HEK293 (cell line): ENCODE results near the gene HOXB1.

Experiments used
- FEZF1 ChIP-seq: fragments of 450-650 bp; formaldehyde crosslinking; IDR thresholded peaks from 2 replicates; pipeline ENCODE4 v1.5.1; 2016; ENCODE audit warnings: missing biosample characterization, missing genetic modification characterization
- GLIS1 ChIP-seq: fragments of 450-650 bp; formaldehyde crosslinking; IDR thresholded peaks from 2 replicates; pipeline ENCODE4 v1.5.1; 2016; ENCODE audit warnings: missing biosample characterization, missing genetic modification characterization
- KLF1 ChIP-seq: fragments of 450-650 bp; formaldehyde crosslinking; IDR thresholded peaks from 2 replicates; pipeline ENCODE4 v1.5.1; 2016; ENCODE audit warnings: missing biosample characterization, missing genetic modification characterization
- KLF10 ChIP-seq: fragments of 450-650 bp; IDR thresholded peaks from 2 replicates; pipeline ENCODE4 v1.5.1; 2018; ENCODE audit warnings: missing biosample characterization, mild to moderate bottlenecking, missing genetic modification characterization
- MYNN ChIP-seq: fragments of 450-650 bp; formaldehyde crosslinking; IDR thresholded peaks from 2 replicates; pipeline ENCODE4 v1.5.1; 2016; ENCODE audit warnings: missing biosample characterization, missing genetic modification characterization, borderline replicate concordance
- OSR2 ChIP-seq: fragments of 450-650 bp; formaldehyde crosslinking; IDR thresholded peaks from 2 replicates; pipeline ENCODE4 v1.5.1; 2016; ENCODE audit warnings: missing biosample characterization, missing genetic modification characterization
- ZBTB1 ChIP-seq: fragments of 450-650 bp; formaldehyde crosslinking; IDR thresholded peaks from 2 replicates; pipeline ENCODE4 v1.5.1; 2016; ENCODE audit warnings: missing biosample characterization, missing genetic modification characterization
- ZBTB8A ChIP-seq: fragments of 450-650 bp; formaldehyde crosslinking; IDR thresholded peaks from 2 replicates; pipeline ENCODE4 v1.5.1; 2016; ENCODE audit warnings: missing biosample characterization, missing genetic modification characterization
- ZNF121 ChIP-seq: fragments of 450-650 bp; formaldehyde crosslinking; IDR thresholded peaks from 2 replicates; pipeline ENCODE4 v1.5.1; 2016; ENCODE audit warnings: missing biosample characterization, missing genetic modification characterization
- ZNF138 ChIP-seq: fragments of 450-650 bp; formaldehyde crosslinking; IDR thresholded peaks from 2 replicates; pipeline ENCODE4 v1.5.1; 2016; ENCODE audit warnings: missing biosample characterization, missing genetic modification characterization, borderline replicate concordance
- ZNF184 ChIP-seq: fragments of 450-650 bp; IDR thresholded peaks from 2 replicates; pipeline ENCODE4 v1.5.1; 2018; ENCODE audit warnings: missing biosample characterization, mild to moderate bottlenecking, missing genetic modification characterization
- ZNF221 ChIP-seq: fragments of 450-650 bp; formaldehyde crosslinking; IDR thresholded peaks from 2 replicates; pipeline ENCODE4 v1.5.1; 2017; ENCODE audit warnings: missing biosample characterization, missing genetic modification characterization, borderline replicate concordance
- ZNF24 ChIP-seq: fragments of 450-650 bp; formaldehyde crosslinking; IDR thresholded peaks from 2 replicates; pipeline ENCODE4 v1.5.1; 2016; ENCODE audit warnings: missing biosample characterization, missing genetic modification characterization
- ZNF423 ChIP-seq: fragments of 450-650 bp; formaldehyde crosslinking; IDR thresholded peaks from 2 replicates; pipeline ENCODE4 v1.5.1; 2016; ENCODE audit warnings: missing biosample characterization, missing genetic modification characterization
- ZNF561 ChIP-seq: fragments of 450-650 bp; IDR thresholded peaks from 2 replicates; pipeline ENCODE4 v1.5.1; 2018; ENCODE audit warnings: missing biosample characterization, missing genetic modification characterization, borderline replicate concordance
- ZNF660 ChIP-seq: fragments of 450-650 bp; IDR thresholded peaks from 2 replicates; pipeline ENCODE4 v1.5.1; 2018; ENCODE audit warnings: missing biosample characterization, mild to moderate bottlenecking, missing genetic modification characterization
- ZNF701 ChIP-seq: fragments of 450-650 bp; formaldehyde crosslinking; IDR thresholded peaks from 2 replicates; pipeline ENCODE4 v1.5.1; 2016; ENCODE audit warnings: missing biosample characterization, missing genetic modification characterization
- TF ChIP-seq, protein P1 (sequence below): fragments of 450-650 bp; formaldehyde crosslinking; IDR thresholded peaks from 2 replicates; pipeline ENCODE4 v1.5.1; 2017; ENCODE audit warnings: missing biosample characterization, missing genetic modification characterization
- TF ChIP-seq, protein P2 (sequence below): fragments of 450-650 bp; formaldehyde crosslinking; IDR thresholded peaks from 2 replicates; pipeline ENCODE4 v1.5.1; 2016; ENCODE audit warnings: missing biosample characterization, missing genetic modification characterization
- TF ChIP-seq, protein P3 (sequence below): fragments of 450-650 bp; formaldehyde crosslinking; conservative IDR thresholded peaks from 2 replicates; pipeline ENCODE4 v1.5.1; 2016; ENCODE audit warnings: low read depth, missing biosample characterization, missing genetic modification characterization
- TF ChIP-seq, protein P4 (sequence below): fragments of 450-650 bp; formaldehyde crosslinking; IDR thresholded peaks from 2 replicates; pipeline ENCODE4 v1.5.1; 2016; ENCODE audit warnings: missing biosample characterization, missing genetic modification characterization
- TF ChIP-seq, protein P5 (sequence below): fragments of 450-650 bp; formaldehyde crosslinking; IDR thresholded peaks from 2 replicates; pipeline ENCODE4 v1.5.1; 2016; ENCODE audit warnings: missing biosample characterization, missing genetic modification characterization, borderline replicate concordance
- TF ChIP-seq, protein P6 (sequence below): fragments of 450-650 bp; formaldehyde crosslinking; IDR thresholded peaks from 2 replicates; pipeline ENCODE4 v1.5.1; 2016; ENCODE audit warnings: missing biosample characterization, missing genetic modification characterization
- TF ChIP-seq, protein P7 (sequence below): fragments of 450-650 bp; formaldehyde crosslinking; IDR thresholded peaks from 2 replicates; pipeline ENCODE4 v1.5.1; 2016; ENCODE audit warnings: missing biosample characterization, missing genetic modification characterization

The HOXB1 gene

DNA sequence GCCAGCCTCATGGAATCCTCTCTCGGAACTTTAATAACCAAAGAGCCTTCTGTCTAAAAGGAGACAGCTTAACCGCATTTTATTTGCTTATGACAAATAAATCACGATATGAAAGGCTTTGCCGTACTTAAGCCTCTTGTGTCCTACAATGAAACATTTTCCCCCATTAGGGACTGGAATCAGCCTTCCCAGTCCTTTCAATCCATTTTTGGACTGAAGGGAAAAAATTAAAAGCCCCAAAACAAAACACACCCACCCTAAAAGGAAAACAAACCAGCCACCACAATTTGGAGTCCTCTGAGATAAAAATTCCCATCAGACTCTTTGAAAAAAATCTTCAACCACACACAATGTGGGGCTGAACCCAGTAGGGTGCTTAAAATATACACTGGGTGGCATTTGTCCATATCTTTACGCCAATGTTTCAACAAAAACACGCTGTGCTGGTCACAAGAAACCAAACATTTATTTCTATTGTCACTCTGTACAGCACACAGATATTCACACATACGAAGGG lies 44.3 kb upstream of the HOXB1 start (continued):
- TF ChIP-seq, protein P1, sequence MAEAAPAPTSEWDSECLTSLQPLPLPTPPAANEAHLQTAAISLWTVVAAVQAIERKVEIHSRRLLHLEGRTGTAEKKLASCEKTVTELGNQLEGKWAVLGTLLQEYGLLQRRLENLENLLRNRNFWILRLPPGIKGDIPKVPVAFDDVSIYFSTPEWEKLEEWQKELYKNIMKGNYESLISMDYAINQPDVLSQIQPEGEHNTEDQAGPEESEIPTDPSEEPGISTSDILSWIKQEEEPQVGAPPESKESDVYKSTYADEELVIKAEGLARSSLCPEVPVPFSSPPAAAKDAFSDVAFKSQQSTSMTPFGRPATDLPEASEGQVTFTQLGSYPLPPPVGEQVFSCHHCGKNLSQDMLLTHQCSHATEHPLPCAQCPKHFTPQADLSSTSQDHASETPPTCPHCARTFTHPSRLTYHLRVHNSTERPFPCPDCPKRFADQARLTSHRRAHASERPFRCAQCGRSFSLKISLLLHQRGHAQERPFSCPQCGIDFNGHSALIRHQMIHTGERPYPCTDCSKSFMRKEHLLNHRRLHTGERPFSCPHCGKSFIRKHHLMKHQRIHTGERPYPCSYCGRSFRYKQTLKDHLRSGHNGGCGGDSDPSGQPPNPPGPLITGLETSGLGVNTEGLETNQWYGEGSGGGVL (tag by site-specific recombination) = peak; percentile 31; the same call in 1 of the 2 replicates
- TF ChIP-seq FEZF1 (tag by site-specific recombination) (peak; percentile 94), ZNF184 (tag by site-specific recombination) (no peak), ZNF138 (tag by site-specific recombination) (no peak), OSR2 (tag by site-specific recombination) (peak; percentile 88), MYNN (tag by site-specific recombination) (peak; percentile 96), ZNF121 (tag by site-specific recombination) (no peak), ZNF24 (tag by site-specific recombination) (peak; percentile 80), ZBTB1 (tag by site-specific recombination) (0 out of 2 replicates have a peak, but pooled peaks have one; percentile 15), KLF10 (peak; percentile 95), ZNF701 (no peak), GLIS1 (peak; percentile 47; the same call in 1 of the 2 replicates), ZNF221 (tag by site-specific recombination) (no peak), ZBTB8A (tag by site-specific recombination) (peak; percentile 81), ZNF561 (tag by site-specific recombination) (peak; percentile 76; the same call in 1 of the 2 replicates), KLF1 (tag by site-specific recombination) (peak; percentile 95), ZNF423 (tag by site-specific recombination) (peak; percentile 21; the same call in 1 of the 2 replicates), ZNF660 (tag by site-specific recombination) (0 out of 2 replicates have a peak, but pooled peaks have one; percentile 14)
- TF ChIP-seq, protein P2, sequence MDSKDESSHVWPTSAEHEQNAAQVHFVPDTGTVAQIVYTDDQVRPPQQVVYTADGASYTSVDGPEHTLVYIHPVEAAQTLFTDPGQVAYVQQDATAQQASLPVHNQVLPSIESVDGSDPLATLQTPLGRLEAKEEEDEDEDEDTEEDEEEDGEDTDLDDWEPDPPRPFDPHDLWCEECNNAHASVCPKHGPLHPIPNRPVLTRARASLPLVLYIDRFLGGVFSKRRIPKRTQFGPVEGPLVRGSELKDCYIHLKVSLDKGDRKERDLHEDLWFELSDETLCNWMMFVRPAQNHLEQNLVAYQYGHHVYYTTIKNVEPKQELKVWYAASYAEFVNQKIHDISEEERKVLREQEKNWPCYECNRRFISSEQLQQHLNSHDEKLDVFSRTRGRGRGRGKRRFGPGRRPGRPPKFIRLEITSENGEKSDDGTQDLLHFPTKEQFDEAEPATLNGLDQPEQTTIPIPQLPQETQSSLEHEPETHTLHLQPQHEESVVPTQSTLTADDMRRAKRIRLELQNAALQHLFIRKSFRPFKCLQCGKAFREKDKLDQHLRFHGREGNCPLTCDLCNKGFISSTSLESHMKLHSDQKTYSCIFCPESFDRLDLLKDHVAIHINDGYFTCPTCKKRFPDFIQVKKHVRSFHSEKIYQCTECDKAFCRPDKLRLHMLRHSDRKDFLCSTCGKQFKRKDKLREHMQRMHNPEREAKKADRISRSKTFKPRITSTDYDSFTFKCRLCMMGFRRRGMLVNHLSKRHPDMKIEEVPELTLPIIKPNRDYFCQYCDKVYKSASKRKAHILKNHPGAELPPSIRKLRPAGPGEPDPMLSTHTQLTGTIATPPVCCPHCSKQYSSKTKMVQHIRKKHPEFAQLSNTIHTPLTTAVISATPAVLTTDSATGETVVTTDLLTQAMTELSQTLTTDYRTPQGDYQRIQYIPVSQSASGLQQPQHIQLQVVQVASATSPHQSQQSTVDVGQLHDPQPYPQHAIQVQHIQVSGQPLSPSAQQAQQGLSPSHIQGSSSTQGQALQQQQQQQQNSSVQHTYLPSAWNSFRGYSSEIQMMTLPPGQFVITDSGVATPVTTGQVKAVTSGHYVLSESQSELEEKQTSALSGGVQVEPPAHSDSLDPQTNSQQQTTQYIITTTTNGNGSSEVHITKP (tag by site-specific recombination) = peak; percentile 81
- TF ChIP-seq, protein P3, sequence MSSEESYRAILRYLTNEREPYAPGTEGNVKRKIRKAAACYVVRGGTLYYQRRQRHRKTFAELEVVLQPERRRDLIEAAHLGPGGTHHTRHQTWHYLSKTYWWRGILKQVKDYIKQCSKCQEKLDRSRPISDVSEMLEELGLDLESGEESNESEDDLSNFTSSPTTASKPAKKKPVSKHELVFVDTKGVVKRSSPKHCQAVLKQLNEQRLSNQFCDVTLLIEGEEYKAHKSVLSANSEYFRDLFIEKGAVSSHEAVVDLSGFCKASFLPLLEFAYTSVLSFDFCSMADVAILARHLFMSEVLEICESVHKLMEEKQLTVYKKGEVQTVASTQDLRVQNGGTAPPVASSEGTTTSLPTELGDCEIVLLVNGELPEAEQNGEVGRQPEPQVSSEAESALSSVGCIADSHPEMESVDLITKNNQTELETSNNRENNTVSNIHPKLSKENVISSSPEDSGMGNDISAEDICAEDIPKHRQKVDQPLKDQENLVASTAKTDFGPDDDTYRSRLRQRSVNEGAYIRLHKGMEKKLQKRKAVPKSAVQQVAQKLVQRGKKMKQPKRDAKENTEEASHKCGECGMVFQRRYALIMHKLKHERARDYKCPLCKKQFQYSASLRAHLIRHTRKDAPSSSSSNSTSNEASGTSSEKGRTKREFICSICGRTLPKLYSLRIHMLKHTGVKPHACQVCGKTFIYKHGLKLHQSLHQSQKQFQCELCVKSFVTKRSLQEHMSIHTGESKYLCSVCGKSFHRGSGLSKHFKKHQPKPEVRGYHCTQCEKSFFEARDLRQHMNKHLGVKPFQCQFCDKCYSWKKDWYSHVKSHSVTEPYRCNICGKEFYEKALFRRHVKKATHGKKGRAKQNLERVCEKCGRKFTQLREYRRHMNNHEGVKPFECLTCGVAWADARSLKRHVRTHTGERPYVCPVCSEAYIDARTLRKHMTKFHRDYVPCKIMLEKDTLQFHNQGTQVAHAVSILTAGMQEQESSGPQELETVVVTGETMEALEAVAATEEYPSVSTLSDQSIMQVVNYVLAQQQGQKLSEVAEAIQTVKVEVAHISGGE (tag by site-specific recombination) = peak; percentile 39; the same call in 1 of the 2 replicates
- TF ChIP-seq, protein P4, sequence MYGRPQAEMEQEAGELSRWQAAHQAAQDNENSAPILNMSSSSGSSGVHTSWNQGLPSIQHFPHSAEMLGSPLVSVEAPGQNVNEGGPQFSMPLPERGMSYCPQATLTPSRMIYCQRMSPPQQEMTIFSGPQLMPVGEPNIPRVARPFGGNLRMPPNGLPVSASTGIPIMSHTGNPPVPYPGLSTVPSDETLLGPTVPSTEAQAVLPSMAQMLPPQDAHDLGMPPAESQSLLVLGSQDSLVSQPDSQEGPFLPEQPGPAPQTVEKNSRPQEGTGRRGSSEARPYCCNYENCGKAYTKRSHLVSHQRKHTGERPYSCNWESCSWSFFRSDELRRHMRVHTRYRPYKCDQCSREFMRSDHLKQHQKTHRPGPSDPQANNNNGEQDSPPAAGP = peak; percentile 67
- TF ChIP-seq, protein P5, sequence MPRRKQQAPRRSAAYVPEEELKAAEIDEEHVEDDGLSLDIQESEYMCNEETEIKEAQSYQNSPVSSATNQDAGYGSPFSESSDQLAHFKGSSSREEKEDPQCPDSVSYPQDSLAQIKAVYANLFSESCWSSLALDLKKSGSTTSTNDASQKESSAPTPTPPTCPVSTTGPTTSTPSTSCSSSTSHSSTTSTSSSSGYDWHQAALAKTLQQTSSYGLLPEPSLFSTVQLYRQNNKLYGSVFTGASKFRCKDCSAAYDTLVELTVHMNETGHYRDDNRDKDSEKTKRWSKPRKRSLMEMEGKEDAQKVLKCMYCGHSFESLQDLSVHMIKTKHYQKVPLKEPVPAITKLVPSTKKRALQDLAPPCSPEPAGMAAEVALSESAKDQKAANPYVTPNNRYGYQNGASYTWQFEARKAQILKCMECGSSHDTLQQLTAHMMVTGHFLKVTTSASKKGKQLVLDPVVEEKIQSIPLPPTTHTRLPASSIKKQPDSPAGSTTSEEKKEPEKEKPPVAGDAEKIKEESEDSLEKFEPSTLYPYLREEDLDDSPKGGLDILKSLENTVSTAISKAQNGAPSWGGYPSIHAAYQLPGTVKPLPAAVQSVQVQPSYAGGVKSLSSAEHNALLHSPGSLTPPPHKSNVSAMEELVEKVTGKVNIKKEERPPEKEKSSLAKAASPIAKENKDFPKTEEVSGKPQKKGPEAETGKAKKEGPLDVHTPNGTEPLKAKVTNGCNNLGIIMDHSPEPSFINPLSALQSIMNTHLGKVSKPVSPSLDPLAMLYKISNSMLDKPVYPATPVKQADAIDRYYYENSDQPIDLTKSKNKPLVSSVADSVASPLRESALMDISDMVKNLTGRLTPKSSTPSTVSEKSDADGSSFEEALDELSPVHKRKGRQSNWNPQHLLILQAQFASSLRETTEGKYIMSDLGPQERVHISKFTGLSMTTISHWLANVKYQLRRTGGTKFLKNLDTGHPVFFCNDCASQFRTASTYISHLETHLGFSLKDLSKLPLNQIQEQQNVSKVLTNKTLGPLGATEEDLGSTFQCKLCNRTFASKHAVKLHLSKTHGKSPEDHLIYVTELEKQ = peak; percentile 68; the same call in 1 of the 2 replicates
- TF ChIP-seq, protein P6, sequence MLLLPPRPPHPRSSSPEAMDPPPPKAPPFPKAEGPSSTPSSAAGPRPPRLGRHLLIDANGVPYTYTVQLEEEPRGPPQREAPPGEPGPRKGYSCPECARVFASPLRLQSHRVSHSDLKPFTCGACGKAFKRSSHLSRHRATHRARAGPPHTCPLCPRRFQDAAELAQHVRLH (tag by site-specific recombination) = peak; percentile 73; the same call in 1 of the 2 replicates
- TF ChIP-seq, protein P7, sequence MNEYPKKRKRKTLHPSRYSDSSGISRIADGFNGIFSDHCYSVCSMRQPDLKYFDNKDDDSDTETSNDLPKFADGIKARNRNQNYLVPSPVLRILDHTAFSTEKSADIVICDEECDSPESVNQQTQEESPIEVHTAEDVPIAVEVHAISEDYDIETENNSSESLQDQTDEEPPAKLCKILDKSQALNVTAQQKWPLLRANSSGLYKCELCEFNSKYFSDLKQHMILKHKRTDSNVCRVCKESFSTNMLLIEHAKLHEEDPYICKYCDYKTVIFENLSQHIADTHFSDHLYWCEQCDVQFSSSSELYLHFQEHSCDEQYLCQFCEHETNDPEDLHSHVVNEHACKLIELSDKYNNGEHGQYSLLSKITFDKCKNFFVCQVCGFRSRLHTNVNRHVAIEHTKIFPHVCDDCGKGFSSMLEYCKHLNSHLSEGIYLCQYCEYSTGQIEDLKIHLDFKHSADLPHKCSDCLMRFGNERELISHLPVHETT (tag by site-specific recombination) = no peak; the same call in 1 of the 2 replicates
